Endothelial cell (in vitro differentiated cells): ENCODE data around the gene STX11. TPM values are rescaled to one million over a fixed set of nuclear protein-coding genes. Genes with fewer than 3 reads are reported as not detected.

Experiments used
- DNase-seq: peaks from one replicate; pipeline ENCODE4 v3.0.0; 2021; ENCODE audit warnings: low spot score
- H3K27ac Mint-ChIP-seq: one replicate; pipeline ENCODE4 v1.8.0; 2021; ENCODE audit warnings: mixed read lengths, inconsistent platforms; ENCODE audit not compliant: unreplicated experiment
- H3K27me3 Mint-ChIP-seq: one replicate; pipeline ENCODE4 v1.8.0; 2021; ENCODE audit warnings: mild to moderate bottlenecking, moderate library complexity, mixed read lengths, inconsistent platforms; ENCODE audit not compliant: unreplicated experiment
- H3K36me3 Mint-ChIP-seq: one replicate; pipeline ENCODE4 v1.8.0; 2021; ENCODE audit warnings: mild to moderate bottlenecking, low read depth, mixed read lengths, inconsistent platforms; ENCODE audit not compliant: unreplicated experiment
- H3K4me1 Mint-ChIP-seq: one replicate; pipeline ENCODE4 v1.8.0; 2021; ENCODE audit warnings: mild to moderate bottlenecking, mixed read lengths, inconsistent platforms; ENCODE audit not compliant: unreplicated experiment
- H3K4me3 Mint-ChIP-seq: one replicate; pipeline ENCODE4 v1.8.0; 2021; ENCODE audit warnings: mild to moderate bottlenecking, mixed read lengths, inconsistent platforms; ENCODE audit not compliant: unreplicated experiment
- H3K9me3 Mint-ChIP-seq: one replicate; pipeline ENCODE4 v1.8.0; 2021; ENCODE audit warnings: mixed read lengths, inconsistent platforms; ENCODE audit not compliant: unreplicated experiment
- CTCF ChIP-seq: fragments of 200-600 bp; sonication (generic); IDR thresholded peaks from one replicate; pipeline ENCODE4 v1.5.0; 2021; ENCODE audit warnings: antibody characterized with exemption; ENCODE audit not compliant: unreplicated experiment
- long read RNA-seq: library from polyadenylated mRNA; unstranded; transcript quantifications from one replicate; pipeline ENCODE4 v2.0.0, GENCODE V29; 2020; ENCODE audit not compliant: unreplicated experiment
- total RNA-seq: library from RNA; stranded (reverse); fragmentation: NEBNext Ultra II Directional; extraction: Animal tissue kit (Norgen Biotek cat#: 25700); gene quantifications from one replicate; pipeline ENCODE4 v1.2.1, GENCODE V29; 2021; ENCODE audit not compliant: unreplicated experiment

Gene STX11
- total RNA-seq = not detected
- long read RNA-seq = 0 reads

- Mint-ChIP-seq H3K27me3 (peaks cover 6% of the 10 kb centered on the region), H3K4me1 (peaks cover 6% of the 10 kb centered on the region)
- peak; percentile 23 for TF ChIP-seq CTCF
Observed at GRCh38 chr6:144149894-144150709, at the start of gene STX11. Gene STX11 (plus strand): TSS chr6:144150517. CDS start chr6:144186628, 36,111 bp downstream.

GRCh38 chr6:144103026-144103563, 47.2 kb upstream of the STX11 start:
- H3K36me3 Mint-ChIP-seq = no peaks in the 10 kb centered on the region
- H3K4me1 Mint-ChIP-seq = no peaks in the 10 kb centered on the region
- no peak overlapping the region for H3K27ac Mint-ChIP-seq

More at GRCh38 chr6:144149894-144150709, at the start of gene STX11:
- DNase-seq = peak; percentile 39
- peak within 1 kb of the TSS; percentile 85 for H3K4me3 Mint-ChIP-seq
- no peaks in the 10 kb centered on the region for H3K9me3 Mint-ChIP-seq
- no peak within 1 kb of the TSS for H3K27ac Mint-ChIP-seq
- no peaks in the 10 kb centered on the region for H3K36me3 Mint-ChIP-seq

GRCh38 chr6:144104488-144104887, 45.8 kb upstream of the STX11 start:
- H3K27me3 Mint-ChIP-seq = no peaks in the 10 kb centered on the region
- no peak for TF ChIP-seq CTCF
- H3K9me3 Mint-ChIP-seq = no peaks in the 10 kb centered on the region
- no peak overlapping the region for H3K27ac Mint-ChIP-seq
- H3K36me3 Mint-ChIP-seq = no peaks in the 10 kb centered on the region
- DNase-seq = no peak
- no peak overlapping the region for H3K4me3 Mint-ChIP-seq
- no peaks in the 10 kb centered on the region for H3K4me1 Mint-ChIP-seq

More at GRCh38 chr6:144103026-144103563, 47.2 kb upstream of the STX11 start:
- TF ChIP-seq CTCF = no peak
- no peaks in the 10 kb centered on the region for H3K9me3 Mint-ChIP-seq
- no peaks in the 10 kb centered on the region for H3K27me3 Mint-ChIP-seq
- no peak overlapping the region for H3K4me3 Mint-ChIP-seq
- no peak for DNase-seq

- Mint-ChIP-seq H3K9me3 (no peaks in the 10 kb centered on the region), H3K27ac (no peak overlapping the region), H3K36me3 (no peaks in the 10 kb centered on the region), H3K4me3 (no peak overlapping the region), H3K4me1 (no peaks in the 10 kb centered on the region), H3K27me3 (no peaks in the 10 kb centered on the region)
- peak; percentile 49 for DNase-seq
- TF ChIP-seq CTCF = peak; percentile 66
Observed at GRCh38 chr6:144104898-144105487, 45.3 kb upstream of the STX11 start.

- no peak for DNase-seq
- Mint-ChIP-seq H3K9me3 (no peaks in the 10 kb centered on the region), H3K27me3 (no peaks in the 10 kb centered on the region), H3K27ac (no peak overlapping the region), H3K36me3 (no peaks in the 10 kb centered on the region), H3K4me3 (no peak overlapping the region), H3K4me1 (no peaks in the 10 kb centered on the region)
- no peak for TF ChIP-seq CTCF
Observed at GRCh38 chr6:144106206-144106605, 44.1 kb upstream of the STX11 start.
